Pons (tissue), 1 donor: ENCODE results near the gene OPN1LW.
A peak's percentile ranks its signal among the peaks of the same experiment; 100 is the strongest.
"Not testable (repeated sequence)": the region's sequence is repeated elsewhere in the genome, so short reads cannot be mapped to it uniquely, and the experiment has no call there.

Experiments used
- DNase-seq: peaks from one replicate; pipeline ENCODE4 v3.0.0-alpha.2; 2016; ENCODE audit warnings: low spot score

The OPN1LW gene

DNA sequence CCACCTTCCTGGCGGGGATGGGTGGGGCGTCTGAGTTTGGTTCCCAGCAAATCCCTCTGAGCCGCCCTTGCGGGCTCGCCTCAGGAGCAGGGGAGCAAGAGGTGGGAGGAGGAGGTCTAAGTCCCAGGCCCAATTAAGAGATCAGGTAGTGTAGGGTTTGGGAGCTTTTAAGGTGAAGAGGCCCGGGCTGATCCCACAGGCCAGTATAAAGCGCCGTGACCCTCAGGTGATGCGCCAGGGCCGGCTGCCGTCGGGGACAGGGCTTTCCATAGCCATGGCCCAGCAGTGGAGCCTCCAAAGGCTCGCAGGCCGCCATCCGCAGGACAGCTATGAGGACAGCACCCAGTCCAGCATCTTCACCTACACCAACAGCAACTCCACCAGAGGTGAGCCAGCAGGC is at the start of gene OPN1LW:
Gene OPN1LW, plus strand, starts transcription at position 234 of the 400 bp plus-strand sequence. Its CDS starts 41 bp downstream, at position 275.
- not testable (repeated sequence) for DNase-seq

- peak; percentile 11 for DNase-seq
These were observed 49.2 kb upstream of the OPN1LW start for GRCh38 chrX:154094833-154095232.

- DNase-seq = peak; percentile 34
These were observed 47.7 kb upstream of the OPN1LW start for GRCh38 chrX:154096140-154097002.

DNA sequence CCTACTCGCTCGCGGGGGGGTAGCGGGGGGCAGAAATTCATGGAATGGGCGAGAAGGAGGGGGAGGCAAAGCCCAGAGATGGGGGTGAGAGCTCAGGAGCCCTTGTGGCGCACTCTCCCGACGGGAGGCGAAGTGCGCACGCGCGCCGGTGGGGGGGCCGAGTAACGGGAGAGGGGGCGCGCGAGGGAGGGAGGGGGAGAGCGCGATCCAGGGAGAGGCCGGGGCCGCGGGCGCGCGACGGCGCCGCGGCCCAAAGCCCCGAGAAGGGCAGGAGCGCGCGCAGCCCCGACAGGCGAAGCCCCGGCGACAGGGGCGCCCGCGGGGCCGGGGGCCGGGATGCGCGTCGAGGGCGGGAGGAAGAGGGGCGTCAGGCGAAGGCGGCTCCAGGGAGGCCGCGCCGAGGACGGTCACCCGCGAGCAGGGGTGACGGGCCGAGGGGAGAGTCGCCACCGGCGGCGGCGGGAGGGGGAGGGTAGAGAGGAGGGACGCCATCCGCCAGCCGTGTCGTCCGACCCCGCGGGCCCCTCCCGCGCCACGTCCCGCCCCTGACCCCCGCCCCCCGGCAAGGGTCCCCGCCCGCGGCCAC is 46.9 kb upstream of the OPN1LW start:
- DNase-seq = peak; percentile 61

DNA sequence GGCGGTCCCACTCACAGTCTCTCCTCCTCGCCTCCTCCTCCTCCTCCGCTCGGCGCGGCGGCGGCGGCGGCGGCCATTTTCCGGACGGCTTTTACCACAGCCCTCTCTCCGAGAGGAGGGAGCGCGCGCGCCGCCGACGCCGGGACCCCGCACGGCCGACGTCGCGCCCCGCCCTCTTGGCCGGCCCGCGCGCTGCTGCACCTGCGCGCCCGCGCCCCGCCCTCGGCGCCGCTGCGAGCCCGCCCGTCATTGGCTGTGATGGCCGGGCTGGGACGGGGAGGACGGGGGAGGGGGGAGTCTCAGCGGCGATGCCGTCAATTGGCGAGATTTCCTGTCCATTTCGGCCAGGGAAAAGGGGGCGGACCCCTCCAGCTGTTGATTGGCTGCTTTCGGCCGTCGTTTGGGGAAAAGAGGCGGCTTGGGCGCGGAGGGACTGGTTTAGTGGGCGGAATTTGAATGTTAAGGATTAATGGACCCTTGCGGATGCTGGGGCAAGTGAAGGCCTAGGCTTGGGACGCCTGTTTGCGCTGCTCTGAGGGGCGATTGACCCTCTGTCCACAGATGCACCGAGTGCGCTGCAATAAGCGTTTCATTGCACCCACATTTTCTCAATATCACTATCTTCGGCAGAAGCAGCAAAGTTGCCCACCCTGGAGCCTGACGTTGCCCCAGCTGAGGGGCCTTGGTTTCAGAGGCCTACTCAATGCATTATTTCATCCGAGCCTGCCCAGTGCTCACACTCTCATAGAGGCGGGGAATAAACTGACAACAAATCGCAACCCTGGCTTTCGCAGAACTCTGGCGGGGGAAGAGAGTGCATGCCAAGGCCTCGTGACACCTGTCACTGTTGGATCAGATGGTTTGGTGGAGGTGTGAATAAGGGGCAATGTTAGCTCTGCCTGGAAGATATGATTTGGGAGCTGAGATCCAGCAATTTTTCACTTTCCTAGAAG is 46.2 kb upstream of the OPN1LW start, which contains the start of gene MECP2:
Gene MECP2, minus strand, starts transcription at position 129 of the 953 bp plus-strand sequence.
- DNase-seq = peak; percentile 90

DNA sequence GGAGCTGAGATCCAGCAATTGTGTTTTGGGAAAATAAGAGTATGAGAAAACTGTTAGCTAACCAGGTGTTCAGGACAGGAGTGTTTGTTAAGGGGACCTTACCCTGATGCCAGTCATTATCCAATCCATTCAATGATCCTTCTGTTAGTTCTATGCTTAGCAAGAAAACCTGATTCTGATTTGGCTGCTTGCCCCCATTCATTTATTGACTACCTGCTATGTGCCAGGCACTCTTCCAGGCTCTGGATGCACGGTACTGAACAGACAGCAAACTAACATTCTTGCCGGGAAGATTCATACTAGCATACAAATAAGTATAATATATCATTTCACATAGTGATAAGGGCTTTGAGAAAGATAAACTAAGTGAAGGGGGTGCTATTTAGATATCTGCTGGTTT is 45.5 kb upstream of the OPN1LW start:
- DNase-seq = no peak

- DNase-seq = no peak
These were observed 30.3 kb upstream of the OPN1LW start for GRCh38 chrX:154113729-154114128.

DNA sequence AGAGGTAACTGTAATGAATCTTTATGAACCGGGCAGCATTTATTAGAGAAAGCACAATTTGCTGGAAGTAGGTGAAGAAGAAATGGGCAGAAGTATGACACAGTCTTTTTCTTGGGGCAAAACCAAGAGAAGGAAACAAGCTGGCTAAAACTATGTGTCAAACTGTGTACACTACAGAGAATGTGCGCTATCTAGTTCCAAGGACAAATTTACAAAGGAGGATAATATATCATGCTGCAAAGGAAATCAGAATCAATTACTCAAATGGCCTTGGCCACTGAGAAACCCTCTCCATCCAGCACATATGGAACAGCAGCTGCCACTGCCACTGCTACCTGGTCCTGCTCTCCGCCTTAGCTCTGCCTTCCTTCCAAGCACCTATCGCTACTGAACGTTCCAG is 29.4 kb upstream of the OPN1LW start:
- DNase-seq = no peak

DNA sequence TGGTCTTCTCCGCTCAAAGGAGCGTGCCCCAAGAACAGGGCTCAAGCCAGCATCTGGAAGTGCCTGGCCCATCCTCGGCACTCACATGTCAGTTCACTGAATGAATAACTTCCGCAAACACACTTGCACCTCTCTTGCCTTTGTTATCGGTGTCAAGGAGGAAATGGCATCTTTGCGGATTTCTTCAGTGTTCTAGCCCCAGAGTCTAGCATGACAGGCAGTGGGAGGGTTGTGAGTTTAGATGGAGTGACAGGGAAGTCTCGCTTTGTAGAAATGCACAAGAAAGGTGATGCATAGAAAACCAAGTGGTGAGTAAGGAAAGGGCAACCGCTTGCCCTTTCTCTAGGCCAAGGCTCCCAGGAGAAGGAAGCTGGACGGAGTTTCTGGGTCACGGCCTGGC is 29.0 kb upstream of the OPN1LW start:
- no peak for DNase-seq

- no peak for DNase-seq
These were observed 28.3 kb upstream of the OPN1LW start for GRCh38 chrX:154115750-154116149.

DNA sequence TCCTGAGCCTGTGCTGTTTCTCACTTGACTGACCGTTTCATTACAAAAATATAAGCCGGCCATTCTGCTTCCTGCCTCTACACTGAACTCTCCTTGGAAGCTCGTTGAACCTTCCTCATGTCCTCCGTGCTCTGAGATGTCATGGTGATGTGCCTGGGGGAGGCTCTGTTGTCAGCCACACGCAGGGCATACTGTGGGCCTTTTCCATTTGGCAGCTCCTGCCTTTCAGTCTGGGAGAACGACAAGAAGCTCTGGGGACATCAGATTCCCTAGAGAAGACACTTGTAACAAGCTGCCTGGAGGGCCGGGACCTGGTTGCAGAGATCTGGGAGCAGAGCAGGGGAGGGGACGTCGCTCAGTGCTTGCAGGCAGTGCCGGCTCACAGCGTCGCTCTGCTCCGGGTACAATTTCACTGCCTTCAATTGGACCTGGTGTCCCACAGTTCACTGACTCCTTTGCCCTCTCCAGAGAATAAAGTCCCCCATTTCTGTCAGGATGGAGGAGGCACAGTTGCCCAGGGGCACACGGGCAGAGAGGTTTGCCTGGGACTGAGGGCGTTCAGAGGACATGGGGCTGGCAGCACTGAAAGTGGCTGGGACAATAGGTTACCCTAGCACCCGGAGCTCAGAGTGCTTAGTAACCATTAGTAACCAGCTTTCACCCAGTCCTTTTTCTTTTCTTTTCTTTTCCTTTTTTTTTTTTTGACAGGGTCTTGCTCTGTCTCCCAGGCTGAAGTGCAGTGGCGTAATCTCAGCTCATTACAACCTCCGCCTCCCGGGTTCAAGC is 27.4 kb upstream of the OPN1LW start:
- DNase-seq = no peak

DNA sequence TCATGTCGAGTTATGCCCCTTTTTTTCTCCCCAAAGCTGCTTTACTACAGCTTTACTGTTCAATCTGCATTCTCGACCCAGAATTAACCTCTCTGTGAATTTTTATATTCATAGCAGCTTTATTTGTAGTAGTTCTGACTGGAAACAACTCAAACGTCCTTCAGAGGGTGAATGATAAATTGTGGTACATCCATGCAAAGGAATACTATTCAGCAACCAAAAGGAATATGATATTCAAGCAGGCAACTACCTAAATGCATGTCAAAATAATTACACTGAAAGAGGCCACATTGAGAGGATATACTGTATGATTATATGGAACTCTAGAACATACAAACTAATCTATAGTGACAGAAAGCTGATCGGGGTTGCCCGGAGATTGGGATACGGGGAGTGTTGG is 26.5 kb upstream of the OPN1LW start:
- DNase-seq = no peak

DNA sequence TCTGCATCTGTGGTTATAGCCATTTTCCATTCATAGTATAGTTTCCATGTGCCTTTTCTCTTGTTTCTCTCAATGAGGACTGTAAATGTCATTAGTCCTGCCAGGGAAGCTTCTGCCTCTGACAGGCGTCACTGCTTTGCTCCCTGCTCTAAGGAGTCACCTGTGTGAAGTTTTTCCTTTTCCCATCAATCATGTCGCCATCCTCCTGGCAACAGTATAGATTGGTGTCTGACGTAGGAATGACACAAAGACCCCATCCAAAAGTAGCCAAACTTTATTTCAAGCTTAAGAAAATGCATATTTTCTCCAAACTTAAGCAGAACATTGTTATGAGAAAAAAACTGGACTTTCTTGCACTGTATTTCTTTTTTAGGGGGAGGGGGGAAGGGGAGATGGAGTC is 23.5 kb upstream of the OPN1LW start:
- no peak for DNase-seq

- no peak for DNase-seq
These were observed 22.8 kb upstream of the OPN1LW start for GRCh38 chrX:154121207-154121606.

GRCh38 chrX:154121961-154122360 is 22.1 kb upstream of the OPN1LW start:
- no peak for DNase-seq

GRCh38 chrX:154123241-154124219 is 20.5 kb upstream of the OPN1LW start:
- peak; percentile 3 for DNase-seq

DNA sequence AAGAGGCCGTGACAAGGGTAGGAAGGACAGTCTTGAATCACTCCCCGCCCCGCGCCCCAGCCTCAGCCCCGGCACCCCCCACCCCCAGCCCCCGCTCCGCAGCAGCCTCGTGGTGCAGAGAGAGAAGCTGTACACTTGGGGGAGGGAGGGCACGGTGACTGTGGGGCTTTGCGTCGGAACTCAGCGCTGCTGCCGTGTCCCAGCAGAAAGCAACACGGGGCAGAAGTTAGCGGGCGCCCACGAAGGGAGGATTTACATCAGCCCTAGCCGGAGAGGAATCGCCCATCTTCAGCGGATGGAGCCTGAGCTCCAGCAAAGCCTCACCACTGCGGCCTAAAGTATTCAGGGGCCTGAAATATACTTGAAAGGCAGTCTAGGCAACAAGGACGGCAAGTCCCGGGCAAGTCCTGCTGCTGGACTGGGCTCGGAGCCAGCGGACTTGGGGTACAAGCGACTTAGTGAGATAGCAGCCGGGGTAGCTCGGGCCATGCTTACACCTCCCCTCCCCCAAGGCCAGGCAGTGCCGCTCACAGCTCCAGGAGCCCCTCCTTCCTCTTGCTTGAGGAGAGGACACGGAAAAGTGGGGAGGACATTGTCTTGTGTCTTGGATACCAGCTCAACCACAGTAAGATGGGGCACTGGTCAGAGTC is 18.5 kb upstream of the OPN1LW start:
- DNase-seq = no peak

DNA sequence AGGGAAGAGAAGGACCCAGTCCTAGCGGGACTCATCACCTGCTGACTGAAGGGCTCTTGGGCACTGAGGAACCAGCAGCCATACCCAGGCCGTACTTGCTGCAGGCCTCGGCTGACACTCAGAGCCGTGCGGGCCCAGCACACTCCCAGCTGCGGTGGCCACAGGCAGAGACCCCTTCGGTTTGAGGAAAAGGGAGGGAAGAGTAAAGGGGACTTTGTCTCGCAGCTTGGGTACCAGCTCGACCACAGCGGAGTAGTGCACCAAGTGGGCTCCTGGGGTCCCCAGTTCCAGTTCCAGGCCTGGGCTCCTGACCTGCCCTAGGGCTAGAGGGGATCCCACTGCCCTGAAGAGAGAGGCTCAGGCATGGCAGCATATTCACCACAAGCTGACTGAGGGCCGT is 17.9 kb upstream of the OPN1LW start:
- DNase-seq = no peak

GRCh38 chrX:154131955-154132354 is 12.1 kb upstream of the OPN1LW start:
- DNase-seq = no peak

GRCh38 chrX:154132366-154132765 is 11.7 kb upstream of the OPN1LW start:
- DNase-seq = no peak
